Glomerular endothelial cell (primary cell): ENCODE measurements around the gene APBB1. TPM values are rescaled to one million over a fixed set of nuclear protein-coding genes. Genes with fewer than 3 reads are reported as not detected.
A peak's percentile ranks its signal among the peaks of the same experiment; 100 is the strongest.

Experiments
- DNase-seq: peaks from one replicate; pipeline ENCODE4 v3.0.0-alpha.2; 2011; ENCODE audit warnings: low read depth, low spot score; ENCODE audit errors: extremely low read depth
- total RNA-seq: library from RNA; depleted of rRNA; stranded (reverse); fragments of >200 nt; gene quantifications from 2 replicates; pipeline ENCODE4 v1.2.3, GENCODE V29; 2015

The APBB1 gene
- total RNA-seq: 36.3 and 46.7 TPM in 2 replicates

DNA sequence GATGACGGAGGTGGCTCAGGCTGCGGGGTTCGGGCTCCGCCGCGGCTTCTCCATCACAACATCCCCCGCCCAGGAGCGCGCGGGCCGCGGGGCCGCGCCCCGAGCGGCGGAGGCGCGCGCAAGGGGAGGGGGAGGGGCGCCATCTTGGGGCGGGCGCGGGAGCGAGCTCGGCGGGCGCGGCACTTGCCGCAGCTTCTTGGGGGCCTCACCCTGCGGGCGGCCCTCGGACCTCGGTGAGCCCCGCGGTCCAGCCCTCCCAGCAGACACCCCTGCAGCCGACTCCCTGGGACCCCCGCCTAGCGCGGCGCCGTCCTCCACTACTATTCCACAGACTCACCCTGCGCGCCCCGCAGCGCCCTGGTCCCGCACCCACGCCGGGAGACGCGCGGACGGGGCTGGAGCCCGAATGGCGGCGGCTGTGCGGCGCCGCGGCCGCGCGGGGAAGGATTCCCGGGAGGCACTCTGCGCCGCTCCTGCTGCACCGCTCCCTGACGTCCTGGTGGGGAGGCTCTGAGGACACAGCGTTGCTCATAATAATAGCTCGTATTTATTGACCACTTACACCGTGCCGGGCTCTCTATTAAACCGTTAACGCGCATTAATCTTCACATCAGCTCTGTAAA is at the start of gene APBB1:
Gene APBB1, minus strand, starts transcription at position 86 of the 623 bp plus-strand sequence. CDS start 7,747 bp downstream, outside the sequence.
- no peak for DNase-seq

DNA sequence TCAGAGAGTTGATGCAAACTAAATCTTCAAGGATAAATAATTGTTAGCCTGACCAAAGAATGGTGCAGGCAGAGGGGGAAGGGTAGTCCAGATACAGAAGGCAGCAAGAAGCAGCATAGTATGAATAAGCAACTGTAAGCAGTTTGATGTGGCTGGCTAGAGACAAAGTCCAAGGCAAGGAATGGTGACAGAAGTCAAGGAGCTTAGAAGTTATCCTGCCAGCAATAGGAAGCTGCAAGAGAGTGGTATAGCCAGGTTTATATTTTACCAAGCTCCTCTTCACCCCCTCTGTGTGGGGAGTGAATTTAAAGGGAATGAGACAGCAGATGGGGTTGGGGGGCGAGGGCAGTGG is 40.2 kb upstream of the APBB1 start:
- no peak for DNase-seq

GRCh38 chr11:6458352-6459098 is 39.6 kb upstream of the APBB1 start:
- DNase-seq: no peak

- no peak for DNase-seq
Measured at GRCh38 chr11:6457581-6458320, 38.9 kb upstream of the APBB1 start.

- no peak for DNase-seq
Measured at GRCh38 chr11:6456361-6457073, 37.6 kb upstream of the APBB1 start.

DNA sequence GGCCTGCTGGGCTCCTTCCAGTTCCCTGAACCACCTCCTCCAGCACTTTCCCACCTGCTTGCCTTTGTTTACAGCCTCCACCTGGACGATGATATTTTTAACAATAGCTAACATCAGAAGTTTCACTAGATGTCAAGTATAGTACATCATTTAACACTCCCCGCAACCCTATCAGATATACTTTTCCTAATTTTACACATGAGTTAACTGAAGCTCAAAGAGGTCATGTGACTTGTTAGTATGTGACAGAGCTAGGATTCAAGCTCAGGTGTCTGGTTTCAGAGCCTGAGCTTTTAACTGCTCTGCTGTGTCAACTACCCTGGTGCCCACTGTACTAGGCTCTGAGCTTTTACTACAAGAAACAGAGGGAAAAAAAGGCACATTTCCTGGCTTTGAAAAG is 36.2 kb upstream of the APBB1 start:
- no peak for DNase-seq

DNA sequence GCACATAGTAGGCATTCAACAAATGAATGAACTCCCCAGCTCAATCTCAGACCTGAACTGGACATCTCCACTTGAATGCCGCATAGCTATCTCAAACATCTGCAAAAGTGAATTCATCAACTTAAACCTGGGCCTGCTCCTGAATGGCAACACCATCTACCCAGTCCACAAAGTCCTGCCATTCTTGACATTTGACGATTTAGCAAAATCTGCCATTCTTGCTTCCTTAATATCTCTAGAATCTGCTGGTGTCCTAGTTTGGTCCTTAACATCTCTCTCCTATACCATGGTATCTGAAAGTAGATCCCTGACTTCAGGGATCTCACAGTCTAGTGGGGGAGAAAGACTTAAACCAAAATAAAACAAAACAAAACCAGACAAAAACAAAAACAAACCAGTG is 34.3 kb upstream of the APBB1 start:
- DNase-seq: no peak

- no peak for DNase-seq
Measured at GRCh38 chr11:6452219-6452618, 33.3 kb upstream of the APBB1 start.

DNA sequence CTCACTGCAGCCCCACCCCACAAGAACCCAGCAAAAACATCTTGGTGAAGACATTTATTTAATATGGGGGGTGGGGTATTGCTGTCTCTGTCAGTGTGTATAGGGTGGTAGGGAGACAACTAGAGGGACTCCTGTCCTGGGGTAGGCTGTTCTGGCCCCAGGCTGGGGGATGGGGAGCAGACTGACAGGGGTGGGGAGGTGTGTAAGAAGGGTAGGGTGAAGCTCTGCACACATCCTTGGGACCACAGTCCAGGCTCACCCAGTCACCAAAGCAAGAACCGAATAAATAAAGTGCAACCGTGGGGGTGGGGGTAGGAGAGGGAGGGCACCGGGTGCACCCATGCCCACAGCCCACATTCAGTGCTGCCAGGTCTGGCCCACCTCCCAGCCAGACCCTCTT is 29.7 kb upstream of the APBB1 start:
- no peak for DNase-seq

- DNase-seq: no peak
Measured at GRCh38 chr11:6443269-6444003, 24.5 kb upstream of the APBB1 start.

DNA sequence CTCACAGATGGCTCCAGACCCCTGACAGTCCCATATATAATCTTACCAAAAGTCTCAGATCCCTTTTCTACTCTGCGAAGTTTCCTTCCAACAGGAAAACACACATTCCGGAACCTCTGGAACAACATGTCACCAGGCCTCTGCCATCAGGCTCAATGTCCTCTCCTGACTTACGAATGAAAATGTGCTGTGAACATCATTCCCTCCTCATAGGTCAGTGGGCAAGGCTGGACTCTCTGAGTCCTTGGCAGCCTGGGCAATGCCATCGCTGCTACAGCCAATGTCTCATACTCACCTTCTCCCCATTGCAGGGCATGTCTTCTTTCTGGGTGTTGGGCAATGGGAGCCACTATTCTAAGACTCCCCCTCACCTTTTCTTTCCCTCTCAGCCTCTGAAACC is 23.5 kb upstream of the APBB1 start:
- DNase-seq: no peak

- no peak for DNase-seq
Measured at GRCh38 chr11:6440906-6441358, 22.0 kb upstream of the APBB1 start, which contains the start of gene HPX. Gene HPX, minus strand, starts transcription at chr11:6440987. Its CDS starts 24 bp downstream, at chr11:6440963.

GRCh38 chr11:6438979-6439571 is 20.2 kb upstream of the APBB1 start:
- DNase-seq: peak; percentile 18

DNA sequence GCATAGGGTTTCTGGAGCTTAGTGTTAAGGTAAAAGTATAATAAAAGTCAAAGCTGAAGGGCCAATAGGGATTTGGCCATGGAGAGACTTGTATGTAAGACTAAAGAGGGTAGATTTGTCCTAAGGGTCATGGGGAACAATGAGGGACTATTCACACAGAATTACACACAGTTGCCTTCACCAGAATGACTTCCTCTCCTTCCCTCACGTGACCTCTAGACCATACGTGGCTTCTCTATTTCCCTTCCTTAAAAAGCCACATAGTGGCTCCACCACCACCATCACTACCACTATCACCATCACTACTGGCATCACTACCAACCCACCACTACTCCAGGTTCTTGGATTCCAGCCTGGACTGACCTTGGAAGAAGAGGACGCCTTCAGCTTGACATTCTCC is 19.1 kb upstream of the APBB1 start:
- DNase-seq: no peak

GRCh38 chr11:6437423-6437822 is 18.5 kb upstream of the APBB1 start:
- DNase-seq: no peak

- no peak for DNase-seq
Measured at GRCh38 chr11:6433998-6434660, 15.2 kb upstream of the APBB1 start.

DNA sequence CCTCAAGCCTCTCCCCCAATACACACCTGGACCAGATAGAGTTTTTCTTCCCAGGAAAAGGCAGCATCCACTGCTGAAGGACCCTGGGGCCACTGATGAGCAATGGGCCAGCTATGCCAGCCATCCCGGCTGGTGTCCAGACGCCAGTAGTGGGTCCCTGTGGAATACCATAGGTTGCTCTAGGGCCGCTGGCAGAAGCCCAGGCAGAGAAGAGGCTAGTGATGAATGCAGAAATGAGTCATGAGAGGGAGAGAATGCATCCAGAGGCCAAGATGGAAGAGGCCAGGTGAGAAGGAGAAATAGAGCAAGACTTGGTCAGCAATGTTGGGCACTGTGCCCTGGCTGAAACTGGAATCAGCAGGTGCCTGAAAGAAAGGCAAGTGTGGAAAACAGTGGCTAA is 13.0 kb upstream of the APBB1 start:
- DNase-seq: no peak

GRCh38 chr11:6427516-6427915 is 8.6 kb upstream of the APBB1 start:
- no peak for DNase-seq

DNA sequence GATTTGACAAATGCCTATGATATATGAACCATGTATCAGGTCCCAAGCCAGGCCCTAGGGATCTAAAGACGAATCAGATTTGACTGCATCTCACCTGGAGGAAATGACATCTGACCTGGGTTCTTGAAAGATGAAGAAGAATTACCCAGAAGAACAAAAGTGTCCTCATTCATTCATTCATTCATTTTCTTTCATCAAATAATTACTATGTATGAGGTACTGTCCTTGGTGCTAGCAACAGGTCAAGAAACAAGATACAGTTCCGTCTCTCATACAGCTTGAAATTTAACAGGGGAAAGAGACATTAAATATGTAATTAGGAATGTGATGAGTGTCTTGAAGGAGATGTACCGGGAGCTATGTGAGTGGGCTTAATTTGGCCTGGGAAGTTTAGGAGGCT is 1.8 kb upstream of the APBB1 start:
- DNase-seq: no peak
